ENCODE measurements around the gene CLDN22. TPM values are rescaled to one million over a fixed set of nuclear protein-coding genes. Genes with fewer than 3 reads are reported as not detected.

The CLDN22 gene
- total and polyA plus RNA-seq, 2 donors (not counting 1 experiment from before 2014, with no cell fraction given): not detected

- Mint-ChIP-seq H3K27ac (no peak overlapping the region), H3K4me3 (no peak overlapping the region), H3K27me3 (peaks cover 29% of the 10 kb centered on the region), H3K4me1 (peaks cover under 1% of the 10 kb centered on the region), H3K9me3 (ENCODE audit: insufficient read depth) (no peaks in the 10 kb centered on the region)
- H4K20me1 ChIP-seq (ENCODE audit: control insufficient read depth, insufficient read depth, low read length, poor library complexity, severe bottlenecking): no peaks in the 10 kb centered on the region
- H3K4me3 ChIP-seq (ENCODE audit: control extremely low read depth in 1 of 5, extremely low read depth in 1 of 5, insufficient read depth in 1 of 5, low read depth in 2 of 5, low read length in 4 of 5): no peak overlapping the region
- POLR2A ChIA-PET: no interaction called here
- 86% methylated on average over 9 of the region's 17 CpGs for WGBS (ENCODE audit: insufficient coverage)
- CTCF ChIA-PET: no interaction called here
- H3K9me3 ChIP-seq (ENCODE audit: control extremely low read depth in 1 of 3, control insufficient read depth in 2 of 3, insufficient read depth in 1 of 3, low read length in 2 of 3): no peaks in the 10 kb centered on the region
- ATAC-seq (ENCODE audit: low read depth) (no peak), DNase-seq (no peak)
- H3K27me3 ChIP-seq (replicated peaks in 1 of 4; ENCODE audit: control extremely low read depth in 1 of 4, control insufficient read depth in 3 of 4, insufficient read depth in 4 of 4, low read length in 3 of 4): peaks cover 0 to 11% (median 0%) of the 10 kb centered on the region in 4 experiments
- H3K27ac ChIP-seq (ENCODE audit: low read length in 2 of 2): no peak overlapping the region
- H3K79me2 ChIP-seq (ENCODE audit: control insufficient read depth, insufficient read depth, low read length): no peaks in the 10 kb centered on the region
- no peaks in the 10 kb centered on the region for H3K4me1 ChIP-seq (ENCODE audit: control insufficient read depth in 2 of 2, insufficient read depth in 2 of 2, low read length in 2 of 2)
- TF ChIP-seq EZH2 (IDR thresholded peaks at IDR 0.05; ENCODE audit: borderline replicate concordance, insufficient read depth, low read depth, low read length, poor library complexity, severe bottlenecking): no peak
- TF ChIP-seq CTCF (IDR thresholded peaks at IDR 0.05): no peak
- no peak overlapping the region for H3K4me2 ChIP-seq (replicated peaks; ENCODE audit: low read depth, low read length, poor library complexity, severe bottlenecking)
- intact Hi-C loops (cut with micrococcal nuclease): no loop called here
- H3K36me3 ChIP-seq (replicated peaks in 1 of 2; ENCODE audit: control extremely low read depth in 1 of 2, control insufficient read depth in 1 of 2, extremely low read depth in 1 of 2, insufficient read depth in 2 of 2, low read length in 1 of 2): no peaks in the 10 kb centered on the region
- no peak overlapping the region for H3K9ac ChIP-seq (ENCODE audit: low read length)
- no peak overlapping the region for H2AFZ ChIP-seq (ENCODE audit: insufficient read depth, low read depth, low read length, poor library complexity, severe bottlenecking)
Observed at GRCh38 chr4:183348706-183349659, 28.9 kb upstream of the CLDN22 start.

GRCh38 chr4:183348136-183348535, 28.1 kb upstream of the CLDN22 start:
- peaks cover 0 to 2% of the 10 kb centered on the region in 2 donors for H3K4me1 ChIP-seq (ENCODE audit: control insufficient read depth in 2 of 2, insufficient read depth in 2 of 2, low read length in 2 of 2)
- Mint-ChIP-seq H3K27ac (no peak overlapping the region), H3K4me1 (peaks cover 4% of the 10 kb centered on the region), H3K27me3 (peaks cover 30% of the 10 kb centered on the region), H3K4me3 (no peak overlapping the region), H3K9me3 (ENCODE audit: insufficient read depth) (no peaks in the 10 kb centered on the region)
- H3K9ac ChIP-seq (ENCODE audit: low read length): no peak overlapping the region
- H3K27ac ChIP-seq (ENCODE audit: low read length in 2 of 2): no peak overlapping the region
- DNase-seq: no peak
- no peak overlapping the region for H3K4me2 ChIP-seq (replicated peaks; ENCODE audit: low read depth, low read length, poor library complexity, severe bottlenecking)
- intact Hi-C loops (cut with micrococcal nuclease): no loop called here
- H3K36me3 ChIP-seq (replicated peaks in 1 of 2; ENCODE audit: control extremely low read depth in 1 of 2, control insufficient read depth in 1 of 2, extremely low read depth in 1 of 2, insufficient read depth in 2 of 2, low read length in 1 of 2): no peaks in the 10 kb centered on the region
- CTCF ChIA-PET: no interaction called here
- POLR2A ChIA-PET: no interaction called here
- H2AFZ ChIP-seq (ENCODE audit: insufficient read depth, low read depth, low read length, poor library complexity, severe bottlenecking): no peak overlapping the region
- peaks cover 0 to 12% (median 0%) of the 10 kb centered on the region in 4 experiments for H3K27me3 ChIP-seq (replicated peaks in 1 of 4; ENCODE audit: control extremely low read depth in 1 of 4, control insufficient read depth in 3 of 4, insufficient read depth in 4 of 4, low read length in 3 of 4)
- H4K20me1 ChIP-seq (ENCODE audit: control insufficient read depth, insufficient read depth, low read length, poor library complexity, severe bottlenecking): no peaks in the 10 kb centered on the region
- TF ChIP-seq CTCF (IDR thresholded peaks at IDR 0.05): no peak
- no peak for TF ChIP-seq EZH2 (IDR thresholded peaks at IDR 0.05; ENCODE audit: borderline replicate concordance, insufficient read depth, low read depth, low read length, poor library complexity, severe bottlenecking)
- ATAC-seq (ENCODE audit: low read depth): no peak
- H3K79me2 ChIP-seq (ENCODE audit: control insufficient read depth, insufficient read depth, low read length): no peaks in the 10 kb centered on the region
- no peaks in the 10 kb centered on the region for H3K9me3 ChIP-seq (ENCODE audit: control extremely low read depth in 1 of 3, control insufficient read depth in 2 of 3, insufficient read depth in 1 of 3, low read length in 2 of 3)
- no peak overlapping the region for H3K4me3 ChIP-seq (ENCODE audit: control extremely low read depth in 1 of 5, extremely low read depth in 1 of 5, insufficient read depth in 1 of 5, low read depth in 2 of 5, low read length in 4 of 5)
- 88% methylated on average over 9 of the region's 12 CpGs for WGBS (ENCODE audit: insufficient coverage)

All from B cell (primary cell).